A204.1 (cell line): ENCODE results near the gene GPR149.

Source experiments
- FAIRE-seq: peaks from 2 replicates; lab custom pipeline; 2012; peaks lifted over from hg19 to GRCh38; lab: Jason Lieb, UNC

GPR149 gene

DNA sequence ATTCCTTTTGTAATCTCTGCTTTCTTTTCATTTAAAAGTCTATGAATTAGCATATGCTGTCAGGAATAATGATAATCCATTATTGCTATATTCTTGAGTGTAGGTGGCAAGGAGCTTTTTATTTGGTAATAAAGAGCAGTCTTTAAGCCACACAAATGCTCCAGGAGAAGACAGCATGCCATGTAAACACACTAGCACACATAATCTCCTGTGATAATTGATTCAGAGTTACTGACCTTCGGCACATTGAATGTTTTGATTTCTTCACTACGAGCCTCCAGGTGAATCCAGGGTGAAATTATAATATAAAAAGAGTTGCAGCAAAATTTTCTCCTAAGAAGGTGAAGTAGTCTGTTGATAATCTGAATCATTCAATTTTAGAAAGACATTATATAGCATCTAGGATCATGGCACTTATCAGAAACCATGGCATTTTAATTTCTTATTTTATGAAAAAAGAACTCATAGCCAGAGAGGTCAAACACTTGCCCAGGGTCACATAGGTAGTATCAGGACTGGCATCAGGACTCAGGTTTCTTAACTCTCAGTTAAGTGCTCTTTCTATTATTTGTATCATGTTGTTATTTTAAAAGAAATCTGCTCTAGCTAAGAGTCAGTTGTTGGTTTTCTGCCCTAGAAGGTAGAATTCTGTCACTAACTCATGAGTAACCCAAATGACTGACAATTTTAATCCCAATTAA, 84.4 kb downstream of the GPR149 start:
- FAIRE-seq, result no peak

- FAIRE-seq, result no peak
Observed at GRCh38 chr3:154338570-154338969, 91.4 kb downstream of the GPR149 start.

DNA sequence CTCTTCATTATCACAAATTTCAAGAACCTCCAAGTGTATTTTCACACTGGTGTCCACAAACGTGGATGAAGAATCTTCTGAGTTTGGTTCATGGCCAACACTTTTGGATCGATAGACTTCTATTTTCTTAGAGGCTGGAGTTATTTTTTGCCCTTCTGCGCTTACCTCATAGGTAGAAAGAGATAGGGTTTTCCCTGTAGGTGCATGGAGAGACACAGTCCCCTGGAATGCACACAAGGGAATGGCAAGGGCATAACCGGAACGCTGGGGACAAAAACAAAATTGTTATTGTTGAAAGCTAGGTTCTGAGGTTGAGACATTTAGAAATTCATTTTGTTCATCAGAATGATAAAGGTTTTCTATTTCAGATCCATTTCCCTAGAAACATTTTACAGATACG, 92.0 kb downstream of the GPR149 start:
- FAIRE-seq, result no peak

DNA sequence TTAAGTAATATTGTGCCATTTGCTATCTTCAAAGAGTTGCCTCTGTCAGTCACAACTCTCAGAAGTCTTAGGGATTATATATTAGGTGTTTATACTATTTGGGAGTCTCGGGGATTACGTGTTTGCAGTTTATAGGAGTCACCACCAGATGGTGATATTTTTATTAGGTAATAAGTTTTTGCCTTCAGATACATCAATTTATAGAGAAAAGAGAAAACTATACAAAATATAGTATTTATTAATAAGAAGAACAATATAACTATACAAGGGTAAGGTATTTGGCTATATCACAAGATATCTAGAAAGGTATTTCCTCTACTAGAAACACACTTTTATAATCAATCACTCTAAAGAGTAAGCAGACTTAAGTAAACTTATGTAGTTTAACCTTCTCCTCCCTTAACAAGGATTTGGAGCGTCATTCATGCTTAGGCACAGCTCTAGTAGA, 95.0 kb downstream of the GPR149 start:
- FAIRE-seq, result peak; percentile 95

GRCh38 chr3:154327871-154328270, 102.1 kb downstream of the GPR149 start:
- no peak for FAIRE-seq

DNA sequence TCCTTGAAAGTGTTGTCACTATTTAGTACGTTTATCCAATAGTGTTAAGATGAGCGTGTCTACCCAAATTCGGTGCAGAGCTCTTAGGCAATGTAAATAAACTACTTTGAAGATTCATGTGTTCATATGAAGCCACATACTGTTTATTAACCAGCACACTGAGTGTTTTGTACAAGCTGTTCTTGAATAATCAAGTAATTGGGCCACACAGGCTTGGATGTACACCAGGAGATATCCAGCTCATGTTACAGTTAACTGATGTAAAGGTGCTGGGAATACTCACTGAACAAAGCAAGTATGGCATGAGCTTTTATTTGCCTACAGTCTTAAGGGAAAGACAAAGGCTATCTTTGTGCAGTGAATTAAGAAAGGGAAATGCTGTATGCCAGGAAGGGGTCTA, 105.1 kb downstream of the GPR149 start:
- no peak for FAIRE-seq

- FAIRE-seq, result no peak
Observed at GRCh38 chr3:154323891-154324738, 105.9 kb downstream of the GPR149 start, which contains the start of gene DHX36. TSS of gene DHX36 (minus strand) at chr3:154324487. CDS start at chr3:154324416, 71 bp downstream.

DNA sequence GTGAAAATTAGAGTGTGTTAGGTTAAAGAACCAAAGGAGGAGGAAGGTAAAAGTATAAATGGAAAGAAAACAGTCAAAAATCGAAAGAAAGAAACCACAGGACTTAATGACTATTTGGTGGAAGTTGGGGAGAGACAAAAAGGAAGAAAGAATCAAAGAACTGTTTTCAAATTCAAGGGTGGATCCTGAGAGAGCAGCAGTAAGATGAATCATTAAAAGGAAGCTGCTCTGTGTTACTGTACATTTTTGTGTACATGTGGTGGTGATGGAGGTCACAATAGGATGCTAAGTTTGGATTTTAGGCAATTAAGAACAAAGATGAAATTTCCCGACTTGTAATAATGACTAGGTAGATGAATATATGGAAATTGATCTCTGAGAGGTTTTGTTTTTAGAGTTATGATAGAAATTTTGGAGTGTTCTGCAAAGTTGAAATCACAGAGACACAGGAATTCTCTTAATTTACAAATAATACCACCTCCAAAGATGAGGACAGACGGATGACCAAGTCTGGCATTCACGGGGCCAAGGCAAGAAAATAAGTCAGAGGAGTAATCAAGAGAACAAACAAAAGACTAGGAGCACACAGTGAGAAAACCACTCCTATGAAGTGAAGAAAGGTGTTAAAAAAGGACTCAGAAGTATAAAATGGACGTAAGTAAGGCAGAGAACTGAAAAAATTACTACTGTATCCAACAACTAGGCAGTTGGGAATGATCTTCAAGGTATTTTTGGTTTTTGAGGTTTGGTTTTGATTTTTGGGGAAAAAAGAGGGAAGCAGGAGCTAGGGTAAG, 112.8 kb downstream of the GPR149 start:
- FAIRE-seq, result no peak

GRCh38 chr3:154314152-154314551, 115.8 kb downstream of the GPR149 start:
- FAIRE-seq, result no peak

GRCh38 chr3:154310840-154311239, 119.2 kb downstream of the GPR149 start:
- no peak for FAIRE-seq

DNA sequence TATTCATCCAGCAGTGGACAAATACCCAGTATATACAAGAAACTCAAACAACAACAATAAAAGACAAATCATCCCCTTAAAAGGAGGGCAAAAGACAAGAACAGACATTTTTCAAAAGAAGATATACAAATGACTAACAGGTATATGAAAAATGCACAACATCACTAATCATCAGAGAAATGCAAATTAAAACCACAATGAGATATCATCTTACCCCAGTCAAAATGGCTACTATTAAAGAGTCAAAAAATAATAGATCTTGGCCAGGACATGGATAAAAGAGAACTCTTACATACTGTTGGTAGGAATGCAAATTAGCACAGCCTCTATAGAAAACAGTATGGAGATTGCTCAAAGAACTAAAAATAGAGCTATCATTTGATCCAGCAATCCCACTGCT, 122.6 kb downstream of the GPR149 start:
- no peak for FAIRE-seq

GRCh38 chr3:154304936-154305335, 125.1 kb downstream of the GPR149 start:
- FAIRE-seq, result no peak

DNA sequence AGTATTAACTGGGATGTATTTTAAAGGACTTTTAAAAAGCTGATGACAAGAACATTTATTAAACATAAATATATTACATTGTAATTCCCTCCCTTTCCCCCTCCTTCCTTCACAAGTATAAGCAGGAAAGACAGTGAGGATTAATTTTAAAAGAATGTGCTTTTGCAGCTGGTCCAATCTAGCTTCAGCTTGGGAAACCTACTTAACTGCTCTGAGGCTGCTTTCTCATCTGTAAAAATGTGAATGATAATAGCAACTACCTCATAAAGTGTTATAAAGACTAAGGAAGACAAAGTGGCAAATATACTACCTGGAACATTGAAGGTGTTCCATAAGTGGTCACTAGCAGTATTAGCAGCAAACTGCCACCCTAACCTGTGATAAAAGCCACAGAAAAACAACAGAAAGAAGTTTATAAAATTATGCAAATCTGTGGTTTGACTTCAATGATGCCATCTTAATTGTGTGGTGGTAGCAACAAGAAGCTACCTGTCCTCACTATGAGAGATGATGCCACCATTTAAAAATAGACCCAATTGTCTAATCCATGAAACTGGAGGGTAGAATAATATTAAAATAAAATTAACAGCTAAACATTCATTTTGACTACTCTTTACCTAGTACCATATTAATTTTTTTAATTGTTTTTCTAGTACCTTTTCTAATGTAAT, 125.7 kb downstream of the GPR149 start:
- no peak for FAIRE-seq

GRCh38 chr3:154301561-154301960, 128.4 kb downstream of the GPR149 start:
- FAIRE-seq, result no peak

- no peak for FAIRE-seq
Observed at GRCh38 chr3:154294016-154294415, 136.0 kb downstream of the GPR149 start.

DNA sequence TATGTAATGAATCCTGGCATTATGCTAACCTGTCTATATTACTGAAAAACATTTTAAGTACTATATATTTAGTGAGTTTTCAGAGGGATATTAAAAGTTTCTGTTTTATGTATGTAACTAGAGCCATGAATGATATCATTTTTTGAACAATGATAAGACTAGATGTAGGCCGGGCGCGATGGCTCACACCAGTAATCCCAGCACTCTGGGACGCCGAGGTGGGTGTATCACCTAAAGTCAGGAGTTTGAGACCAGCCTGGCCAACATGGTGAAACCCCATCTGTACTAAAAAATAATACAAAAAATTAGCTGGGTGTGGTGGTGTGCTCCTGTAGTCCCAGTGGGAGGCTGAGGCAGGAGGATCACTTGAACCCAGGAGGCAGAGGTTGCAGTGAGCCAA, 139.8 kb downstream of the GPR149 start:
- no peak for FAIRE-seq
